Central memory CD8-positive, alpha-beta T cell (primary cell): Measurements from ENCODE around the gene HYKK.
A peak's percentile ranks its signal among the peaks of the same experiment; 100 is the strongest.
"Not testable (repeated sequence)": the region's sequence is repeated elsewhere in the genome, so short reads cannot be mapped to it uniquely, and the experiment has no call there.

Source experiments
- ATAC-seq: fragments of 150-1000 bp; cut with Tn5 transposase; replicated peaks from 2 replicates; pipeline ENCODE4 v1.10.0; 2022; ENCODE audit warnings: mild to moderate bottlenecking, moderate FRiP score, moderate number of reproducible peaks; ENCODE audit not compliant: poor library complexity, severe bottlenecking; ENCODE audit errors: extremely low read depth
- DNase-seq, 2 donors: peaks; one replicate each; pipeline ENCODE4 v3.0.0; 2021; ENCODE audit warnings: low spot score in 2 of 2
- H3K27ac Mint-ChIP-seq: one replicate; pipeline ENCODE4 v1.8.0; 2022; ENCODE audit warnings: low read depth, mild to moderate bottlenecking, moderate library complexity, mixed read lengths
- H3K27me3 Mint-ChIP-seq: one replicate; pipeline ENCODE4 v1.8.0; 2022; ENCODE audit warnings: mixed read lengths
- H3K36me3 Mint-ChIP-seq: one replicate; pipeline ENCODE4 v1.8.0; 2022; ENCODE audit warnings: mild to moderate bottlenecking, moderate library complexity, mixed read lengths; ENCODE audit not compliant: insufficient read depth
- H3K4me1 Mint-ChIP-seq: one replicate; pipeline ENCODE4 v1.8.0; 2022; ENCODE audit warnings: mixed read lengths
- H3K4me3 Mint-ChIP-seq: one replicate; pipeline ENCODE4 v1.8.0; 2022; ENCODE audit warnings: mild to moderate bottlenecking, moderate library complexity, mixed read lengths
- H3K9me3 Mint-ChIP-seq: one replicate; pipeline ENCODE4 v1.8.0; 2022; ENCODE audit warnings: mixed read lengths

HYKK gene

DNA sequence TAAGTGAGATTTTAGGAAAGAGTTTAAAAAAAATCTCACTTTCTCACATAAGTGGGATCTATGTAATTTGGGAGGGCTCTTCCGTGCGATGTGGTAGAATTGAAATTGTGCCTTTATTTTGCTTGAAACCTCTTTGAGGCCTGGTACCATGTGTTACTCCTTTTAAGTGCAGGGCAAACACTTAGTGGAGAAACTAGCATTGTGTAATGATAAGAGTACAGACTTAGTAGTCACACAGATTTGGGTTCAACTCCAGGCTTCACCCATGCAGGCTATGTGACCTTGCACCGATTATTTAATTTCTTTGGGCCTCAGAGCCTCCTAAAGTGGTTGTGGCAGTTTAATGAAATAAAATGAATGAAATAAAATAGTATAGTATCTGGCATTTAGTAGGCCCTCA is 35.3 kb downstream of the HYKK start:
- DNase-seq, result no peak
- Mint-ChIP-seq H3K27ac (peak overlapping the region; percentile 98), H3K36me3 (peaks cover 67% of the 10 kb centered on the region), H3K27me3 (no peaks in the 10 kb centered on the region), H3K4me3 (peak overlapping the region; percentile 82), H3K9me3 (no peaks in the 10 kb centered on the region), H3K4me1 (peaks cover 25% of the 10 kb centered on the region)
- ATAC-seq, result no peak

DNA sequence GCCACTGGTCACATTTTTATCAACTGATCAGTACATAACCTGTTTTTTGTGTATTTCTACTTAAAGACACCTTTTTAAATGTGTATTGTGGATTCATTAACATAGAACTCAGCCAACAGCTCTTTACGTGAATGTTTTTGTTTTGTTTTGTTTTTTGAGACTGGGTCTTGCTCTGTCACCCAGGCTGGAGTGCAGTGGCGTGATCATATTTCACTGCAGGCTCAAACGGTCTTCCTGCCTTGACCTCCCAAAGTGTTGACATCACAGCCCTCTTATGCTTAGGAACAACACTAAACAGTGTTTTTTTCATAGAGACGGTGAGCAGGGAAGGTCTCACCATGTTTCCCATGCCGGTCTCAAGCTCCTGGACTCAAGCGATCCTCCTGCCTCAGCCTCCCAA is 42.8 kb downstream of the HYKK start:
- H3K36me3 Mint-ChIP-seq, result peaks cover 56% of the 10 kb centered on the region
- H3K27ac Mint-ChIP-seq, result no peak overlapping the region
- H3K4me1 Mint-ChIP-seq, result no peaks in the 10 kb centered on the region
- no peaks in the 10 kb centered on the region for H3K27me3 Mint-ChIP-seq
- DNase-seq, result no peak
- ATAC-seq, result no peak
- no peaks in the 10 kb centered on the region for H3K9me3 Mint-ChIP-seq
- no peak overlapping the region for H3K4me3 Mint-ChIP-seq

DNA sequence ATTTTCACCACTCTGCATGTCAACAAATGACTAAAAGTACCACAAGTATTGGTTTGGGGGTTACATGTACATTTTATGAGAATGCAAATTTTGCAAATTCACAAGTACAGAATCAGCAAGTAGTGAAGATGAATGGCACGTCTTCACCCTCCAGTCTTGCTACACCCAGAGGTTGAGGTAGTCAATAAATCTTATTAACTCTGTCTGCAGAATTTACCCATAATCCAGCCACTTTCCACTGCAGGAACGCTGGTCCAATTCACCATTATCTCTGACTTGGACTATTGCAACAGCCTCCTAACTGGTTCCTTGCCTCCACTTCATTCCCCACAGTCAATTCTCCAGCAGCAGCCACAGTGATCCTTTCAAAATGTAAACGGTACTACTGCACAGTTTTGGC is 43.4 kb downstream of the HYKK start:
- Mint-ChIP-seq H3K36me3 (peaks cover 50% of the 10 kb centered on the region), H3K4me3 (no peak overlapping the region), H3K27ac (no peak overlapping the region), H3K9me3 (no peaks in the 10 kb centered on the region), H3K27me3 (no peaks in the 10 kb centered on the region), H3K4me1 (no peaks in the 10 kb centered on the region)
- ATAC-seq (no peak), DNase-seq (no peak)

DNA sequence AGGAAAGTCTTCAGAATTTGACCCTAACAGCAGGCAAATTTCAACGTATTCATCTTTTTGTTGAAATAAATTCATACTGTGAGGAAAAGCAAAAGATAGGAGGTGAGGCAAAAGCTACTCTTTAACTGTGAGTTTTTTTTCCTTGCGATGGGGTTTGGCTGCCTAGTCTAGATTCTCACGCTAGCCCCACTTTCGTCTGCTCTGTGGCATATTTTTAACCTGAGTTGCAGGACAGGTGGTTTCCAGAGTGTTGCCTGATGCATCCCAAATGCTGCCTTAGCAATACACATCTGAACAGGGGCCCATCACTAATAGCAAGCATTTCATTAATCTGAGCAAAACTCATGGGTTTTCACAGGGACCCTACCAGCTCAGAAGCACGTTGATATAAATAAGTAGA is 44.5 kb downstream of the HYKK start:
- Mint-ChIP-seq H3K4me1 (no peaks in the 10 kb centered on the region), H3K27ac (peak overlapping the region; percentile 15)
- no peak for ATAC-seq

DNA sequence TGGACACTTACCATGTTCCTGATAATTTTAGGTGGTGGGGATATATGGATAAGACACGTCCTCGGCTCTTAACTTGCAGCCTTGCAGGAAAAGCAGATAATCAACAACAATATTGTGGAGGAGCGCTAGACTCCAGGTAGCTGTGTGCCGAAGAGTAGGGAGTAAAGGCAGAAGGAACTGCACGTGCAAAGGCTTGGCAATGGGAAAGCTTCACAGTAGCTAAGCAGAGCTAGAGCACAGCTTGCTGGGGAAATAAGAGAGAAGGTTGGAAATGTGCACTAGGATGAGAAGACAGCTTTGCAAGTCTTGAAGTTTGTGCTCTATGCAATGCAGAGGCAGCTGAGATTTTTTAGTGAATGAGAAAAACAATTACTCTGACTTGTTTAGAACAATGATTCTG is 45.2 kb downstream of the HYKK start:
- Mint-ChIP-seq H3K4me1 (no peaks in the 10 kb centered on the region), H3K27ac (no peak overlapping the region), H3K36me3 (peaks cover 32% of the 10 kb centered on the region), H3K27me3 (no peaks in the 10 kb centered on the region), H3K9me3 (no peaks in the 10 kb centered on the region), H3K4me3 (no peak overlapping the region)
- DNase-seq (no peak), ATAC-seq (no peak)

More for the DNA sequence above, 44.5 kb downstream of the HYKK start:
- no peaks in the 10 kb centered on the region for H3K27me3 Mint-ChIP-seq
- peaks cover 39% of the 10 kb centered on the region for H3K36me3 Mint-ChIP-seq
- H3K4me3 Mint-ChIP-seq, result no peak overlapping the region
- no peaks in the 10 kb centered on the region for H3K9me3 Mint-ChIP-seq
- DNase-seq, result no peak

DNA sequence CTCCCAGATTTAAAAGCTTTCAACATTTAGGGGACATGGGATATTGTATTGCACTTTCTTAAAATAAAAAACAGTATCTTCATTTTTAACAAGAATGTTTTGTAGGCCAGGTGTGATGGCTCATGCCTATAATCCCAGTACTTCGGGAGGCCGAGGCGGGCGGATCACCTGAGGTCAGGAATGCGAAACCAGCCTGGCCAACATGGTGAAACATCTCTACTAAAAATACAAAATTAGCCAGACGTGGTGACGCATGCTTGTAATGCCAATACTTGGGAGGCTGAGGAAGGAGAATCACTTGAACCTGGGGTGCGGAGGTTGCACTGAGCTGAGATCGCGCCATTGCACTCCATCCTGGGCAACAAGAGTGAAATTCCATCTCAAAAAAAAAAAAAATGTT is 52.8 kb downstream of the HYKK start:
- H3K27ac Mint-ChIP-seq, DNase-seq, H3K36me3 Mint-ChIP-seq, H3K4me3 Mint-ChIP-seq, H3K9me3 Mint-ChIP-seq, ATAC-seq, H3K27me3 Mint-ChIP-seq, H3K4me1 Mint-ChIP-seq: not testable (repeated sequence)

DNA sequence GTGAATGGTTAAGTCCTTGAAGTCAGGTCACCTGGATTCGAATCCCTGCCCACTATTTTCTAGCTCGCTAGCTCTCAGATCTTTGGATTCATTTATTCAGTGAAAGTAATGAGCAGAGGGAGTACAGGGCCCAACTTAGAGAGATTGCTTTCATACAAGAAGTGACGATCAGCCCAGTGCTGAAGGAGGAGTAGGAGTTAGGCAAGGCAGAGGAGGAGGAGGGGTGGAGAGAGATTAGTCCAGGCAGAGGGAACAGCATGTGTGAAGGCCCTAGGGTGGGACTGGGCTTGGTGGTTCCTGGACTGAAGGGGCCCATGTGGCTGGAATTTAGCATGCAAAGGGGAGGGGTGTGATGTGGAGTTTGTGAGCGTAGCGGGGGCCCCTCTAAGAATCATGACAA is 54.1 kb downstream of the HYKK start:
- no peaks in the 10 kb centered on the region for H3K36me3 Mint-ChIP-seq
- ATAC-seq (no peak), DNase-seq (no peak)
- peaks cover 6% of the 10 kb centered on the region for H3K27me3 Mint-ChIP-seq
- H3K27ac Mint-ChIP-seq, result no peak overlapping the region
- peaks cover 17% of the 10 kb centered on the region for H3K4me1 Mint-ChIP-seq
- no peaks in the 10 kb centered on the region for H3K9me3 Mint-ChIP-seq
- H3K4me3 Mint-ChIP-seq, result no peak overlapping the region

DNA sequence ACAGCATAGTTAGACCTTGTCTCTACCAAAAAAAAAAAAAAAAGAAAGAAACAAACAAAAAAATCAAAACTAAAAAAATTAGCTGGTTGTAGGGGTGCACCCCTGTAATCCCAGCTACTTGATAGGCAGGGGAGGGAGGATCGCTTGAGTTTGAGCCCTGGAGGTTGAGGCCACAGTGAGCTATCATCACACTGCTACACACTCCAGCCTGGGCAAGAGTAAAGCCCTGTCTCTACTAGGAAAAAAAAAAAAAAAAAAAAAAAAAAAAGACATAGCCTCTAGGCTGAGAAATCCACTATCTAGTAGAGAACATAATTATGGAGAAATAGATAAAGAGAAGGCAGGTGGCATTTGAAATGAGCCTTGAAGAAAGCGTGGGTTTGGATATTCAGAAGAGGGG is 55.7 kb downstream of the HYKK start:
- no peak for DNase-seq
- H3K9me3 Mint-ChIP-seq, result no peaks in the 10 kb centered on the region
- peaks cover 12% of the 10 kb centered on the region for H3K27me3 Mint-ChIP-seq
- H3K4me3 Mint-ChIP-seq, result no peak overlapping the region
- no peak overlapping the region for H3K27ac Mint-ChIP-seq
- H3K4me1 Mint-ChIP-seq, result peaks cover 19% of the 10 kb centered on the region
- H3K36me3 Mint-ChIP-seq, result no peaks in the 10 kb centered on the region
- ATAC-seq, result no peak

DNA sequence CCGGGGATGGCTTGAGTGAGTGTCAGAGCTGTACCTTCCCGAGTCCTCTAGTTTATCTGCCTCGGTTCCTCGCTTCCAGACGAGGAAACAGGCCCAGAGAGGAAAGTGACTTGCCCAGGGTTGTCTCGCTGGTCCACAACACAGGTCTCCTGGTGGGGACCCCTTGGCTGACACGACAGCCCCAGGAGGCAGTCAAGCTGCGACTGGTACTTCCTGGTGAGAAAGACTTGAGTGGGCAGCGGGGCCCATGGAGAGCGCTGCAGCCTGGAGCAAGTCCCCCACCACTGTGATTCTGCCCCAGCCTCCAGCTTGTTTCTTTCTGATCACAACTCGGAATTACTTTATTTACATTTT is 57.3 kb downstream of the HYKK start:
- ATAC-seq (no peak), DNase-seq (no peak)
- peaks cover 12% of the 10 kb centered on the region for H3K27me3 Mint-ChIP-seq
- H3K27ac Mint-ChIP-seq, result no peak overlapping the region
- H3K4me3 Mint-ChIP-seq, result peak overlapping the region; percentile 87
- H3K4me1 Mint-ChIP-seq, result peaks cover 19% of the 10 kb centered on the region
- no peaks in the 10 kb centered on the region for H3K9me3 Mint-ChIP-seq
- H3K36me3 Mint-ChIP-seq, result no peaks in the 10 kb centered on the region

DNA sequence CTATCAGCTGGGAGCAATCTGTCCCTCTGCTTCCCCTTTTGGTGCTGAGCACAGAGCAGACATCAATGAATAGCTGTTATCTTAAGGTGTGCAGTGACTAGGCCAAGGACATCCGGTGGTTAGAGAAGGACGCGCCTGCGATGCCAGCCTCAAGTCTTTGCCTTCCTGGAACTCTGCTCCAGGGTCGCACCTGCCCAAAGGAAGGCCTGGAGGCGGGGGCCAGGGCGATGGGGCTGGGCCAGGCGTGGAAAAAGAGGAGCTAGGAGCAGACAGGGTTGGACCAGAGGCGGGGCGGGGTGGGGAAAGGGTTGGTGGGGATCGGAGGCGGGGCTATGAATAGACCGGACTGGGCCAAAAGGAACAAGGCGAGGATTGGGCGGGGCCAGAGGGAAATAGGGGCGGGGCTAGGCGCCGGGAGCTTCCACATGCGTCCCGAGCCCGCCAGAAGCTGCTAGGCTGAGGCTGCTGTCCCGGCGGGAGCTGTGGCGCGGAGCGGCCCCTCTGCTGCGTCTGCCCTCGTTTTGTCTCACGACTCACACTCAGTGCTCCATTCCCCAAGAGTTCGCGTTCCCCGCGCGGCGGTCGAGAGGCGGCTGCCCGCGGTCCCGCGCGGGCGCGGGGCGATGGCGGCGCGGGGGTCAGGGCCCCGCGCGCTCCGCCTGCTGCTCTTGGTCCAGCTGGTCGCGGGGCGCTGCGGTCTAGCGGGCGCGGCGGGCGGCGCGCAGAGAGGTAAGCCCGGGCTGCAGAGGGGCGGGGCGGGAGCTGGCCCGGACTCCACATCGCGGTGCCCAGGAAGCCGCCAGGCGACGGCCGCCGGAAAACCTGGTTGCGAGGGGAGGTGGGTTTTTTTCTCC is 57.9 kb downstream of the HYKK start, which contains the start of gene CHRNA5:
TSS of gene CHRNA5 (plus strand) at position 424 of the 854 bp plus-strand sequence. CDS start at position 624, 200 bp downstream.
- Mint-ChIP-seq H3K36me3 (no peaks in the 10 kb centered on the region), H3K4me1 (peaks cover 19% of the 10 kb centered on the region), H3K27ac (no peak within 1 kb of the TSS), H3K9me3 (no peaks in the 10 kb centered on the region), H3K4me3 (peak within 1 kb of the TSS; percentile 87), H3K27me3 (peaks cover 12% of the 10 kb centered on the region)
- DNase-seq, result peak in 1 of 2 donors; percentile 33
- peak; percentile 67 for ATAC-seq

DNA sequence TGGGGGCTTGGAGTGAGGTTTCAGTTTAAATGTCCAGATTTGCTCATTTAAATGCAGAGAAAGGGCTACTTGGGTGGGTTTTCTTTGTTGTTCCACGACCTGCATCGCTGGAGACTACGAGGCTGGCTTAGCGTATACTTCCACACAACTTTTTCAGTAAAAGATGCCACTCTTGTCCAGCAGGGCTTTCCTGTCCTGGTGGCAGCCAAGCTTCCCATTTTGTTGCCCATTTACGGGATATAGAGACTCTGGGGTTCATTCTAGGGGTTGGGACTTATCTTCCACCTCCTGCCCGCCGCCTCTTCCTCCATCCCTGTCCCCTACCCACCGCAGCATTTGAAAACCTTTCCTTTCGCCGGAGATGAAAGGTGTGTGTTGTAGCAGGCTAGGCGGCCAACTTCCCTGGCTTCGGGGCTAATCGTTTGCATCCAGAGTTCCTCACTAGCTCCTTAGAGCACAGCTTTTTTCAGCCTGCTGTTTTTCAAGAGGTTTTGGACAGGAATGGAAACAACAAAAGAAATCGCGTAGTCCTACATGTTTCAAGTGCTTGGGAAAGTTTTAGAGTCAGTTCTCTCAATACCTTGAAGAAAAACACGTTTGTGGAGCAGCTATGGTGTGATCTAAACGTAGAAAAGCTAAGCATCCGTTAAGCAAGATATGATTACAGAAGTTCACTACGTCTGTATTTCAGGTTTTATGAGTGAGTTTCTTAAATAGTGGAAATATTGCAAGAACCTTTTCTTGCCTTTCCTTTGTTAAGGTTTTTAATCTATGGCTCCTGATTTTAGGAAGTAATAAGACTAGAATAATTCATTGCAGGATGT is 58.8 kb downstream of the HYKK start:
- peak overlapping the region; percentile 87 for H3K4me3 Mint-ChIP-seq
- peaks cover 19% of the 10 kb centered on the region for H3K4me1 Mint-ChIP-seq
- H3K36me3 Mint-ChIP-seq, result no peaks in the 10 kb centered on the region
- ATAC-seq, result no peak
- no peak for DNase-seq
- no peak overlapping the region for H3K27ac Mint-ChIP-seq
- peaks cover 12% of the 10 kb centered on the region for H3K27me3 Mint-ChIP-seq
- no peaks in the 10 kb centered on the region for H3K9me3 Mint-ChIP-seq

DNA sequence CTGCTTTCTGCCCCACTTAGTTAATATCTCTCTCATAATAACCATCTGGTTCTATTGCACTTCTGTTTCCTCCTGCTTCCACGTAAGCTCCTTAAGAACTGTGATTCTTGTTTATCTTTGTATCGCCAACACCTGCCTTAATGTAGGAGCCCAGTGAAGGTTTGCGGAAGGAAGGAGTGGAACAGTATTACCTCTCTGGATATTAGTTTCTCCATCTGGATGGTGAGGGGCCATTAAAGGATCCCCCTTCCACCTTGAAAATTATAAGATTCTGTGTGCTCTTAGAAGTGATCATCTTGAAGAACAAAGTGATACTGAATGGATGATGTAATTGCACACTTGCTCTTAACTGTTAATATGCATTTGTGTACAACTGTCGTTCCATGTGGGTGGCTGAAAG is 60.2 kb downstream of the HYKK start:
- Mint-ChIP-seq H3K4me1 (peaks cover 19% of the 10 kb centered on the region), H3K27ac (no peak overlapping the region), H3K27me3 (peaks cover 12% of the 10 kb centered on the region), H3K36me3 (no peaks in the 10 kb centered on the region), H3K9me3 (no peaks in the 10 kb centered on the region), H3K4me3 (no peak overlapping the region)
- DNase-seq (no peak), ATAC-seq (no peak)

DNA sequence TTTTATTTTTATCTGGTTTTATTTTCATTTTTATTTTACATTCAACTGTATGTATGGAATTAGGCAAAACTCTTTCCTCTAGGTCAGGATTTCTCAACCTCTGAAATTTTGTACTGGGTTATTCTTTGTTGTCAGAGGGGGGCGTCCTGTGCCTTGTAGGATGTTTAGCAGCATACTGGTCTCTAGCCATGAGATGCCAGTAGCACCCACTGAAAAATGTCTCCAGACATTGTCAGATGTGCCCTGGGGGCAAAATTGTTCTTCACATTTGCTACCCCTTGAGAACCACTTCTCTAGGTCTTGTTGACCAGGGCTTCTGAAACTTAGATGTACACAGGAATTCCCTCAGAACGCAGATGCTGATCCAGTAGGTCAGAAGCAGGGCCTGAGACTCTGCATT is 63.3 kb downstream of the HYKK start:
- H3K27ac Mint-ChIP-seq, result no peak overlapping the region
- H3K27me3 Mint-ChIP-seq, result peaks cover 12% of the 10 kb centered on the region
- ATAC-seq (no peak), DNase-seq (no peak)
- H3K4me3 Mint-ChIP-seq, result no peak overlapping the region
- H3K36me3 Mint-ChIP-seq, result no peaks in the 10 kb centered on the region
- H3K9me3 Mint-ChIP-seq, result no peaks in the 10 kb centered on the region
- H3K4me1 Mint-ChIP-seq, result peaks cover 9% of the 10 kb centered on the region
